Activated CD8-positive, alpha-beta T cell treated with anti-CD3 and anti-CD28 coated beads for 36 hours (primary cell): Measurements from ENCODE around the gene CASKIN1. TPM values are rescaled to one million over a fixed set of nuclear protein-coding genes. Genes with fewer than 3 reads are reported as not detected.

Source experiments
- ATAC-seq: fragments of 200-7000 bp; cut with Tn5 transposase; one replicate; pipeline ENCODE4 v1.10.0; 2021; ENCODE audit warnings: mild to moderate bottlenecking, moderate library complexity
- CTCF ChIA-PET: fragments of 350-600 bp; sonication (Branson Sonifier 250); formaldehyde crosslinking; loops from one replicate; lab custom pipeline; 2021; ENCODE audit warnings: antibody characterized with exemption; lab: Charles Lee
- POLR2A ChIA-PET: fragments of 350-600 bp; sonication (Branson Sonifier 250); formaldehyde crosslinking; loops from one replicate; lab custom pipeline; 2021; ENCODE audit warnings: antibody characterized with exemption; lab: Charles Lee
- DNase-seq: peaks from one replicate; pipeline ENCODE4 v3.0.0-alpha.2; 2020
- H3K27ac Mint-ChIP-seq: one replicate; pipeline ENCODE4 v1.8.0; 2021; ENCODE audit warnings: mild to moderate bottlenecking, mixed read lengths
- H3K27me3 Mint-ChIP-seq: one replicate; pipeline ENCODE4 v1.8.0; 2021; ENCODE audit warnings: mixed read lengths
- H3K36me3 Mint-ChIP-seq: one replicate; pipeline ENCODE4 v1.8.0; 2021; ENCODE audit warnings: low read depth, mixed read lengths
- H3K4me1 Mint-ChIP-seq: one replicate; pipeline ENCODE4 v1.8.0; 2021; ENCODE audit warnings: low read depth, mixed read lengths
- H3K4me3 Mint-ChIP-seq: one replicate; pipeline ENCODE4 v1.8.0; 2021; ENCODE audit warnings: mild to moderate bottlenecking, moderate library complexity, mixed read lengths
- H3K9me3 Mint-ChIP-seq: one replicate; pipeline ENCODE4 v1.8.0; 2021; ENCODE audit warnings: mixed read lengths
- CTCF ChIP-seq: fragments of 200-600 bp; IDR thresholded peaks from one replicate; pipeline ENCODE4 v1.8.0; 2022; ENCODE audit warnings: antibody characterized with exemption, mild to moderate bottlenecking
- intact Hi-C: fragments of 100-400 bp; cut with micrococcal nuclease; formaldehyde crosslinking; loops from one replicate; pipeline ENCODE4 v1.10.0; 2022
- total RNA-seq, 2 experiments: library from RNA; stranded (reverse); gene quantifications; one replicate each; pipeline ENCODE4 v1.2.3, GENCODE V29; 2021

CASKIN1 gene
- total RNA-seq, 2 experiments from 2014 or later, result 4.4 to 7.2 TPM

GRCh38 chr16:2178321-2179106, 17.9 kb downstream of the CASKIN1 start:
- H3K27me3 Mint-ChIP-seq, result no peaks in the 10 kb centered on the region
- DNase-seq, result peak; percentile 47
- POLR2A ChIA-PET, result no interaction called here
- intact Hi-C loops, result no loop called here
- CTCF ChIA-PET, result no interaction called here
- H3K4me1 Mint-ChIP-seq, result no peaks in the 10 kb centered on the region
- no peaks in the 10 kb centered on the region for H3K9me3 Mint-ChIP-seq
- no peak overlapping the region for H3K4me3 Mint-ChIP-seq
- peak; percentile 85 for ATAC-seq
- no peak overlapping the region for H3K27ac Mint-ChIP-seq
- H3K36me3 Mint-ChIP-seq, result peaks cover 15% of the 10 kb centered on the region
- TF ChIP-seq CTCF, result no peak

- ATAC-seq (no peak), DNase-seq (no peak)
- Mint-ChIP-seq H3K27ac (no peak overlapping the region), H3K4me3 (no peak overlapping the region), H3K4me1 (no peaks in the 10 kb centered on the region), H3K9me3 (no peaks in the 10 kb centered on the region), H3K36me3 (peaks cover 15% of the 10 kb centered on the region), H3K27me3 (no peaks in the 10 kb centered on the region)
- POLR2A ChIA-PET, result interaction anchor here (1.0 kb wide), 1 partner anchor 26 kb away, joined by 3 read pairs; no protein-coding TSS in a partner anchor
- intact Hi-C loops, result no loop called here
- no peak for TF ChIP-seq CTCF
- CTCF ChIA-PET, result no interaction called here
Observed at GRCh38 chr16:2177561-2177960, 18.8 kb downstream of the CASKIN1 start.

DNA sequence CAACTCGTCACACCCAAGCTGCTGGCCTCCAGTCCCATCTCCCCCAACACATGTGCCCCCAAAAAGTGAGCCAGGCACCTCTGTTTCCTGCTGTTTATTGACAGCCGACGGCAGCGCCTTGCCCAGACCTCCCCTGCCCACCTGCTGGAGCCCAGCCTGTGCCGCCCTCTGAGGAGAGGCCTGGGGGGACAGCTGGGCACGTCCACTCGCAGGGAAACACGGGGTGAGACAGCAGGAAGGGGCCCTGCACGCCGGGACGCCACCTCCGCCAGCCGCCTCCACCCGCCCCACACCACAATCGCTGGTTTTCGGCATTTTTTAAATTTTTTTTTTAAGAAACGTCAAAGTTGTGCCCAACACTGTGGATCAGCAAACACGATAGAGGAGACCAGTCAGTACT, 19.3 kb downstream of the CASKIN1 start:
- CTCF ChIA-PET, result no interaction called here
- no peaks in the 10 kb centered on the region for H3K27me3 Mint-ChIP-seq

GRCh38 chr16:2176047-2176446, 20.4 kb downstream of the CASKIN1 start:
- intact Hi-C loops, result no loop called here
- peaks cover 18% of the 10 kb centered on the region for H3K36me3 Mint-ChIP-seq
- CTCF ChIA-PET, result no interaction called here
- TF ChIP-seq CTCF, result no peak
- no peak overlapping the region for H3K27ac Mint-ChIP-seq
- no peaks in the 10 kb centered on the region for H3K4me1 Mint-ChIP-seq
- no peaks in the 10 kb centered on the region for H3K9me3 Mint-ChIP-seq
- no peak for ATAC-seq
- DNase-seq, result no peak
- POLR2A ChIA-PET, result no interaction called here
- no peak overlapping the region for H3K4me3 Mint-ChIP-seq
- H3K27me3 Mint-ChIP-seq, result no peaks in the 10 kb centered on the region

More for the DNA sequence above, 19.3 kb downstream of the CASKIN1 start:
- intact Hi-C loops, result no loop called here
- no peaks in the 10 kb centered on the region for H3K4me1 Mint-ChIP-seq
- POLR2A ChIA-PET, result interaction anchor here (1.0 kb wide), 1 partner anchor 26 kb away, joined by 3 read pairs; no protein-coding TSS in a partner anchor
- no peak for DNase-seq
- TF ChIP-seq CTCF, result no peak
- no peaks in the 10 kb centered on the region for H3K9me3 Mint-ChIP-seq
- ATAC-seq, result no peak
- no peak overlapping the region for H3K4me3 Mint-ChIP-seq
- H3K27ac Mint-ChIP-seq, result no peak overlapping the region
- peaks cover 15% of the 10 kb centered on the region for H3K36me3 Mint-ChIP-seq

DNA sequence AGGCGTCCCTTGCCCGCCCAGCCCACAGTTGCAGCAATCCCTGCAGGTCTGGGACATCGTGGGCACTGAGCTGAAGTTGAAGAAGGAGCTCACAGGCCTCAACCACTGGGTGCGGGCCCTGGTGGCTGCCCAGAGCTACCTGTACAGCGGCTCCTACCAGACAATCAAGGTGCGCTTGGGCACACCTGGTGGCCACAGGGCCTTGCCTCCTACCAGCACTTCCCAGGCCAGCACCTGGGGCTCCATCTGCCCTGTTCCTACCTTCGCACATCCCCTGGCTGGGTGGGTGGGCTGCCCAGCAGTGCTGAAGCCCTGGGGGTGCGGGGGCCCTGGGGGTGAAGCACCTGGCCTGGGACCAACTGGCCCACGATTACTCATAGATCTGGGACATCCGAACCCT, 21.0 kb downstream of the CASKIN1 start:
- ATAC-seq (no peak), DNase-seq (no peak)
- Mint-ChIP-seq H3K36me3 (peaks cover 18% of the 10 kb centered on the region), H3K4me1 (no peaks in the 10 kb centered on the region), H3K9me3 (no peaks in the 10 kb centered on the region), H3K4me3 (no peak overlapping the region), H3K27ac (no peak overlapping the region), H3K27me3 (no peaks in the 10 kb centered on the region)
- ChIA-PET POLR2A (interaction anchor here (0.6 to 4.0 kb wide), 3 partner anchors 9 to 95 kb away, joined by 3 to 21 read pairs (median 5); partner anchors contain the start of gene TRAF7), CTCF (no interaction called here)
- no peak for TF ChIP-seq CTCF
- intact Hi-C loops, result no loop called here
